Measurements from ENCODE around the gene KIF22.

GRCh38 chr16:29818082-29818481 lies 27.5 kb downstream of the KIF22 start:
- TF ChIP-seq NPAS2 (CRISPR knock-in tag; IDR thresholded peaks at IDR 0.05; ENCODE audit: borderline replicate concordance) (no peak), JUNB (IDR thresholded peaks at IDR 0.05) (no peak)
